GM15510 (cell line): ENCODE measurements around the gene IRGC.
A peak's percentile ranks its signal among the peaks of the same experiment; 100 is the strongest.

ENCODE experiments used
- POLR2A ChIP-seq: IDR thresholded peaks from 3 replicates; pipeline ENCODE4 v1.6.1; 2011; ENCODE audit warnings: borderline replicate concordance; ENCODE audit not compliant: insufficient read length; ENCODE audit errors: extremely low read depth

IRGC gene

DNA sequence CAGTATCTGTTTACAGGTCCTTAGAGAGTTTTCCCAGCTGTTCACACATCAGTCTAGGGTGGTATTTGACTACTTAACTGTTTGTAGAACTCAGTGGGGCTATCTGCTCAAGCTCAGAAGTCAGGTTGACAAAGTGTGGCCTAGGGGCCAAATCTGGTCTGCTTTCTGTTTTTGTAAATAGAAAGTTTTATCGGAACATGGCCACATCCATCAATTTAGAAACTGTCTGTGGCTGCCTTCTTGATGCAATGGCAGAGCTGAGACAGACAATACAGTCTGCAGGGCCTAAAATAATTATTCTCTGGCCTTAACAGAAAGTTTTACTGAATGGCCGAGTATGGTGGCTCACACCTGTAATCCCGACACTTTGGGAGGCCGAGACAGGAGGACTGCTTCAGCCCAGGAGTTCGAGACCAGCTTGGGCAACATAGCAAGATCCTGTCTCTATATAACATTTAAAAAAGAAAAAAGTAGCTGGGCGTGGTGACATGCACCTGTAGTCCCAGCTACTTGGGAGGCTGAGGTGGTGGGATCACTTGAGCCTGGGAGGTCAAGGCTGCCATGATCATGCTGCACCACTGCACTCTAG, 36.5 kb downstream of the IRGC start:
- no peak for TF ChIP-seq POLR2A

DNA sequence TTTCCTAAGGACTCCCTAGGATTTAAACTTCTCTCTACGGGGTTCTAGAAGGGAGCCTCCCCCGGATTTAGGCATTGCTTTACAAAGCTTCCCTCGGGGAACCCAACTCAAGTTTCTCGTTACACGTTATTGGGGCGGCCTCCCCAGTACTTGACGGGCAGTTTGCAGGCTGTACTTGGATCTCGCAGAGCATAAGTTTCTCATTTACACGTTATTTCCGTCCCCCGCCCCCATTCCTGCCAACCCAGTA, 38.3 kb downstream of the IRGC start:
- no peak for TF ChIP-seq POLR2A

DNA sequence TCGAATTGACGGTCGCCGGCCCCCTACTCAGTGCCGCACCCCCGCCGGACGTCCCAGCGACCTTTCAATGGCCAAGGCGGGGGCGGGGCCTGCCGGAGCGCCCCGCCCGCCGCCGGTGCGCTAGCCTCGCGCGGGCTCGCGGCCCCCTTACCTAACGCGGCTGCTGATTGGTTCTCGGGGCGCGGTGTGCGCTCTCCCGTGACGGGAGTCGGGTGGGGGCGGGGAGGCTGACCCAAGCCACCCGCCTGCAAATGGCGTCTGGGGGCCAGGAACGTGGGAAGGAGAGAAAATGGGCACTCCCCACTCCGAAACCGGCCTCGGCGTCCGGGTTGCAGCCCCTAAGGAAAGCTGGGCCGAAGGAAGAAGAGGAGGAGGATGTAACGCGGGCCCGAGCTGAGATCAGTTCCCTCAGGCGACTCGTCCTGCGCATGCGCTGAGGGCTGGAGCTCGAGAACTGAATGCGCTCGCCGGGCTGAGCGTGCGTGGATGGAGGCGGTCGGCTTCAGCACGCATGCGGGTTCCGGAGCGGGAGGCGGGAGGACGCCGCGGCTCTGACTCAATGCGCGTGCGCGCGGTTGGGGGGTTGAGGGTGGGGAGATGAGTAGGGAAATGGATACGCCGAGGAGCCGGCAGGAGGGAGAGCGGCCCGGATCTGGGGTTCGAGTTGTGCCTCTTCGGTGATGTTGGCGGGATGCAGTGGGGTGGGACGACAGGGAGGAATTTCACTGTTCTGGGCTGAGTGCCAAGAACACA, 38.8 kb downstream of the IRGC start, which contains the start of gene SMG9:
Gene SMG9, minus strand, starts transcription at position 460 of the 753 bp plus-strand sequence. CDS start 4,221 bp downstream, outside the sequence.
- TF ChIP-seq POLR2A: peak; percentile 80

DNA sequence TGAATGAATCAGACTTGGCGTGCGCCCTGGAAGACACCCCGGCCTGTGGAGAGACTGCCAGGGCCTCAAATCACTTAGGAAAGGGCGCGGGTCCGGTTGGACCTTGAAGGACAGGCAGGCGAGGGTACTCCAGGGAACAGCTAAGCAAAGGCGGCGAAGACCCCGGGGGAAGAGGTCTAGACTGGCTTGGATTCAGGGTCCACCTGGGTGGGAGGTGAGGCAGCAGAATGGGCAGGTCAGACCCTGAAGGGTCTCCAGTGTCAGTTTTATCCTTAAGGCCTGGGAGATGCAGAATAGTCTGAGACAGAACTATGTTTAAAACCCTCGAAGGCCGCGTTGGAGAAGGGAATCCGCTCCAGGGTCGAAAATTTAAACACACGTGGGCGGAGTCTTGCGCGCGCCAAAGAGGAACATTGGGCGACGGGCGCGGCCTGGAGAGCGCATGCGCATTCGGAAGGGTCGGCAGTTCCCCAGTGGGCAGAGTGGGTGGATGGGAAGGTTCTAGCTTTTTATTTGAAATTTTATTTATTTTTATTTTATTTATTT, 39.5 kb downstream of the IRGC start:
- TF ChIP-seq POLR2A: peak; percentile 32

DNA sequence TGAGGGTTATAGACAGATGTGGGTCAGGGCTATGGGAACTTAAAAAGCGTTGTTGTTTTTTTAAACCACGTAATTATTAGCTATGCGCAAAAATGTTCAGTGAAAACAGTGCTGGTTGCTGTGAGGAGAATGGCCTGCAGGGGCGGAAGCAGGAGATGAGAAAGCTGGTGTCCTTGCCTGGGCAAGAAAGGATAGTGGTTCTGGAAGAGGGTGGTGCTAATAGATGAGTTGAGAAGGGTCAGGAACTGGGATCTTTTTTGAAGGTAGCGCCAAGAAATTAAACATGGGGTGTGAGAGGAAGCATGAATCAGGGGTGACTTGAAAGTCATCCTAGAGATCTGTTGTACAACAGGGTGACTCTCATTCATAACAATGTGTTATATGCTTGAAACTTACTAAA, 43.6 kb downstream of the IRGC start:
- TF ChIP-seq POLR2A: no peak

DNA sequence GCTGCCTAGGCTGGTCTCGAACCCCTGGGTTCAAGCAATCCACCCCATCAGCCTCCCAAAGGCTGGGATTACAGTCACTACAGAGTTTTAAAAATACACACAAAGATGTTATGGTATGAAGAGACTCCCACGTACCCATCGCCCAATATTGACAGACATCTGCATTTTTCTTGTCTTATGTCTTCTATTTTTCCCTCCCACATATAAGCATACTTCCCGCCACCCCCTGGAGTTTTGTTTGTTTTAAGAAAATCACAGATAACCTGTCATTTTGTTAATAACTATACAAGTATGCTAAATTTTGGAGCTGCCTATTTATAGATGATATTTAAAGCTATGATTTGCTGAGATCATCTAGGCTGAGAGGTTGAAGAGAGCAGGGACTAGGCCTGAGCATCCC, 45.1 kb downstream of the IRGC start:
- TF ChIP-seq POLR2A: no peak

DNA sequence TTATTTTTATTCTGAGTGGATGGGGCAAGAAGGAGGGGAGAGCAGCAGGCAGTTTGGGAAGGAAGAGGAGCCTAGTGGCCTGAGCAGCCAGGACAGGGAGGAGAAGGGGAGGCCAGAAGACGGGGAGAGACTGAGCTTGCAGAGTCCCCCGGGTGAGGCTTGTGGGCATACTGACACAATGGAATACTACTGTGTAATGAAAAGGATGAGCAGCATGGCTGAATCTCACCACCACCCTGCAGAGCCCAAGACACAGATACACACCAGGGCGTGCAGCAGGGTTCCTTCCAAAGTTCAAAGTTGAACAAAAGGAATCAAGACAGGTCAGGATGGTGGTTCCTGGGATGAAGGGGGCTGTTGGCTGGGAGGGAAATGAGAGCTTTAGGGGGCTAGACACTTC, 46.9 kb downstream of the IRGC start:
- no peak for TF ChIP-seq POLR2A

DNA sequence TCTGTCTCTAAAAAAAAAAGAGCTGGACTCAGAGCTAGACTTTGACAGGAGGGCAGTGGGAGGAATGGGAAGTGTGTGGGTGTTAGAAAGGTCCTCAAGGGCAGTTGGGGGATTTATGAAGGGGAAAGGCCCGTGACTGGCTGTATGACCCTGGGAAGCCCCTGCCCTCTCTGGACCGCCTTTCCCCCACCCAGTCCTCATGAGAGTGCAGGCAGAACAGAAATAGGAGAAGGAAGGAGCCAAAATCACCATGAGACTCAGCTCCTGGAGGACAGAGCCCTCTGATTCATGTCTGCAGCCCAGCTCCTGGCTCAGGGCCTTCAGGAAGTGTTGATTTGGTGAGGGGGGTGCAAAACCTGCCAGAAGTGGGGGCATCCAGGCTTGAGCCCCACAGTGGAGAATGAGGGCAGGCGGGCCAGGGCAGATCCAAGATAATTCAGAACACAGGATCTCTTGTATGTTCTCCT, 47.6 kb downstream of the IRGC start:
- TF ChIP-seq POLR2A: no peak

DNA sequence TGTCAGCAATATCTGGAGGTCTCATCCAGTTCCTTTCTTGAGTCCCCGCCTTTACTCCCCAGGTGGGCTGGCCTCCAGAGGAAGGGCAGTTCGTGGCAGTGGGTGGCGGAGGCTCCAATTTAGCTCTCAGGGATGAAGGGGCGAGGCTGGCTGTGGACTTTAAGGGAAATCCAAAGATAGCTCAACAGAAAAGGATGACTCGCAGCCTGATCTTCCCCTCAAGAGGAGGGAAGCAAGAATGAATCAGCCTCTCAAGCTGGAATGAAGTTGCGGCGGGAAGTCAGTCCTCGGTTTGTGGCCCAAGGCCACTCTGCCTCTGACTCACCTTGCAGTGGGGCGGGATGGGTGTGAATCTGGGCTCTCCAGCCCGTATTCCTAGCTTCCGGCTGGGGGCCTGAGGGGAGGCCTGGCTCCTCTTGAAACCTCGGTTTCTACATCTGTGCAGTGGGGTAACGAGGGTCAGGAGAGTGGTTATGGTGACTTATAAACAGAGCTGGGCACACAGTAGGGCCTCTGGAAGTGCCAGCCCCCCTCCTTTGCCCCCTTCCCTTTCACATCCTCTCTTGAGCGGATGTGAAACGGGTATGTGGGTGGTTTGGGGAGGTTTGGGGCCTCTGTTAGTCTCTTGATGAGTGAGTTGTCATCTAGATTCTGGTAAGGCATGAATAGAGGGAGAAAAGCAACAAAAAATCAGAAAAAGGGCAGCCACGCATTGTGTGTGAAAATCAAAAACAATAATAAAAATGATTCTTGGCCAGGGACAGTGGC, 49.4 kb downstream of the IRGC start:
- TF ChIP-seq POLR2A: peak; percentile 44

DNA sequence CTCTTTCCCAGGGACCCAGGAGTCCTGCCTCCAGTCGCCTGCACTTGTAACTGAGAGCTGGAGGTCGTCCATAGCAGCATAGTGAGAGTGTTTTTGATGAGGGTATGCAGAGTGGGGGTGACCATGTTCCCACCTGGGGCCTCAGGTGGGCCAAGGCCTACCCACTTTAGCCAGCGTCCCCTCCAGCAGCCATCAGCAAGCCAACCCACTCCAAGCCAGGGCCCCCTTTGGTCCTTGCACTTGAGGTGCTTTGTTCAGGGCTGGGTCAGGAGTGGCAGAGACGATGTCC, 50.8 kb downstream of the IRGC start:
- TF ChIP-seq POLR2A: no peak

DNA sequence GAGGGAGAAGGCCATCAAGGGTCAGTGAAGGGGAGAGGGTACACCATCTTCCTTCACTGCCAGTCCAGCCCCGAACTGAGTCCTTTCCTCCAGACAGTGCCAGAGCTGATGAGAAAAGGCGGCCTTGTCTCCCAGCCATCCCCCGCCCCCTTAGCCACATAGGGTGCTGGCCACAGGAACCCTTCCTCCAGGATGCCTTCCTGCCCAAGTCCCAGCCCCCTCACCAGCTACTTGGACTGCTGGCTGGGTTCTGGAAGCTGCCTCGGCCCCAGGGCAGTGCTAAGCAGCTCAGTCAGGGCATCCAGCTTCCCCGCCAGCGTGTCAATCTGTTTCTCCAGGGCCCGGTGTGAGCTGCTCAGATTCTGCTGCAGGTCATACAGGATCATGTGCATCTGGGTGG, 51.4 kb downstream of the IRGC start:
- no peak for TF ChIP-seq POLR2A

DNA sequence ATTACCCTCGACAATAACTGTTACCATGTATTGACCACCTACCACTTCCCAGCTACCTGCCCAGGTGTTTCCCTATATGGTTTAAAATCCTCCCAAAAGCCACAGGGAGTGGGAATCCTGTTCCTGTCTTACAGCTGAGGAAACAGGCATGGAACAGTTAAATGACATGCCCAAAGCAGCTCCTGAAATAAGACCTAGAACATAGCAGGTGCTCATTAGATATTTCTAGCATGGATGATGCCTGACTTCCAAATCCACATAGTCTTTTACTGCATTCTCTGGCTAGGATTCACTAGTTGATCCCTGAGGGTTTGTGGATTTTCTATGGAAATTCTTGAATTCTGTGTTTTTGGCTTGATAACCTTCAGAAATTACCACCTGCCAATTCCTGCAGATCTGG, 51.9 kb downstream of the IRGC start:
- TF ChIP-seq POLR2A: no peak

DNA sequence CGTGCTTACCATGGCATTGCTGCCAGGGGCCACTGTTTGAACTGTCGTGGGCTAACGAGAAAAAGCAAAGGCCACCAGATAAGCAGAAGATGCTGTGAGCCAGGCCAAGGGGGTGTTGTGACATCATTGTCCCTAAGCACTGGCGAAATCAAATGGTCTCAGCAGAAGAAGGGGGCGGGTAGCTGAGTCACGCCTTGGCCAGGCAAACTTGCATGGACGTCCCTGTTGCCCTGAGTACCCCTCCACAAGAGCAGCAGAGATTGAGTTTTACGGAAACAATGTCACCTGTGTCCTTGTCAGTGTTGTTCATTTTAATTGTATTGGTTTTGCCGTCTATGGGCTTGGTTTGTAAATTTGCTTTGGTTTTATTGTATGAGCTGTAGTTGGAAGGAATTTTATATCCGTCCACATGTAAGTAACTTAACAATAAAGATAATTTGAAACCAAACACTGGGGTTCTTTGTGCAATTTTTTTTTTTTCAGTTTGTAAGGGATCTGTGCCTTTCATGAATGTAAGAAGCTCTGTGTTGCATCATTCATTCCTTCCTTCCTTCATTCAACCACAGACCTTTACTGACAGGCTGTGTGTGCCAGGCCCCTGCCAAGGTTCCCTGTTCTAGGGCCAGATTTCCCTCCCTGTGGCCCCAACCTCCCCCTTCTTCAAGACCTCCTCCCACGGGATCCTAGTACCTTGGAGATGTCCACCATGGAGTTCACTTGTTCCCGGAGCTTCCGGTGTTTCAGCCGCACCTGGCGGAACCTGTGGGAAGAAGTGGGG, 52.6 kb downstream of the IRGC start:
- no peak for TF ChIP-seq POLR2A

DNA sequence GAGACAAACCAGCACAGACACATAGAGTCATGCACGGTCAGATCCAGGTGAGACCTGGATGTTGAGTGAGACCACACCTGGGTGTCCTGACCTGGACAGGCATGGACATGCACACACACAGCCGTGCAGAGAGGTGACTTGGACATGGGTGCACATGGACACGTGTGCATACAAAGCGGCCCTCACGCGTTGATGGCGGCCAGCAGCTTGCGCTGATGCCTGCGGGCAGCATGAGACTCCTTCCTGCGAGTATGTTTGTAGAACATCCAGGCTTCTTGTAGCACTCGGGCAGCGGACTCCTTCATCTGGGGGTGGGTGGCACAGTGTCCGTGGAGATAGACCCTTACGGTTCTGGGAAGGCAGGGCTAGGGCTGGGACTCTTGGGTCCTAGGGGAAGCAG, 53.4 kb downstream of the IRGC start:
- no peak for TF ChIP-seq POLR2A
